Activated naive CD4-positive, alpha-beta T cell (primary cell): Measurements from ENCODE around the gene NBPF9.
"Not testable (repeated sequence)": the region's sequence is repeated elsewhere in the genome, so short reads cannot be mapped to it uniquely, and the experiment has no call there.

Source experiments
- DNase-seq, 4 experiments: peaks; one replicate each; lab custom pipeline; 2025; lab: John Stamatoyannopoulos, UW

NBPF9 gene

GRCh38 chr1:149012599-149012998, 90.8 kb downstream of the NBPF9 start:
- not testable (repeated sequence) for DNase-seq

GRCh38 chr1:149009761-149010160, 93.6 kb downstream of the NBPF9 start:
- not testable (repeated sequence) for DNase-seq

GRCh38 chr1:149008769-149009168, 94.6 kb downstream of the NBPF9 start:
- not testable (repeated sequence) for DNase-seq

- not testable (repeated sequence) for DNase-seq
These were observed 95.0 kb downstream of the NBPF9 start for GRCh38 chr1:149008326-149008725.
